HG02623 (cell line): ENCODE data around the gene REEP3.
"Not testable (repeated sequence)": the region's sequence is repeated elsewhere in the genome, so short reads cannot be mapped to it uniquely, and the experiment has no call there.

Experiments used
- ATAC-seq: cut with Tn5 transposase; IDR thresholded peaks from one replicate; pipeline ENCODE4 v1.9.1; 2021; ENCODE audit warnings: moderate library complexity; ENCODE audit not compliant: unreplicated experiment

REEP3 gene

GRCh38 chr10:63520500-63521415 is at the start of gene REEP3:
Gene REEP3 (plus strand): TSS chr10:63521401. CDS start chr10:63521546, 145 bp downstream.
- ATAC-seq, result peak; percentile 68

GRCh38 chr10:63474488-63474887 is 46.7 kb upstream of the REEP3 start:
- ATAC-seq, result no peak

- no peak for ATAC-seq
Measured at GRCh38 chr10:63477927-63478326, 43.3 kb upstream of the REEP3 start.

- no peak for ATAC-seq
Measured at GRCh38 chr10:63478564-63478963, 42.6 kb upstream of the REEP3 start.

- ATAC-seq, result no peak
Measured at GRCh38 chr10:63480237-63480636, 41.0 kb upstream of the REEP3 start.

- ATAC-seq, result no peak
Measured at GRCh38 chr10:63481815-63482421, 39.3 kb upstream of the REEP3 start.

- no peak for ATAC-seq
Measured at GRCh38 chr10:63483983-63484382, 37.2 kb upstream of the REEP3 start.

GRCh38 chr10:63487990-63488389 is 33.2 kb upstream of the REEP3 start:
- ATAC-seq, result no peak

GRCh38 chr10:63489838-63490237 is 31.4 kb upstream of the REEP3 start:
- ATAC-seq, result no peak

GRCh38 chr10:63491588-63492316 is 29.4 kb upstream of the REEP3 start:
- ATAC-seq, result no peak

- not testable (repeated sequence) for ATAC-seq
Measured at GRCh38 chr10:63492317-63492690, 28.9 kb upstream of the REEP3 start.

GRCh38 chr10:63493004-63493403 is 28.2 kb upstream of the REEP3 start:
- ATAC-seq, result no peak

- no peak for ATAC-seq
Measured at GRCh38 chr10:63494951-63495350, 26.2 kb upstream of the REEP3 start.

GRCh38 chr10:63496561-63496960 is 24.6 kb upstream of the REEP3 start:
- no peak for ATAC-seq

- ATAC-seq, result no peak
Measured at GRCh38 chr10:63497321-63497720, 23.9 kb upstream of the REEP3 start.

- no peak for ATAC-seq
Measured at GRCh38 chr10:63498665-63499064, 22.5 kb upstream of the REEP3 start.

- ATAC-seq, result not testable (repeated sequence)
Measured at GRCh38 chr10:63500551-63500950, 20.6 kb upstream of the REEP3 start.

GRCh38 chr10:63501954-63502353 is 19.2 kb upstream of the REEP3 start:
- ATAC-seq, result no peak

GRCh38 chr10:63502832-63503231 is 18.4 kb upstream of the REEP3 start:
- no peak for ATAC-seq

GRCh38 chr10:63503395-63503794 is 17.8 kb upstream of the REEP3 start:
- ATAC-seq, result no peak

GRCh38 chr10:63504145-63504881 is 16.9 kb upstream of the REEP3 start:
- ATAC-seq, result no peak
